Mucosa of descending colon (tissue), 3 donors: ENCODE data around the gene CCS. TPM values are rescaled to one million over a fixed set of nuclear protein-coding genes. Genes with fewer than 3 reads are reported as not detected.

ENCODE experiments used
- ATAC-seq: fragments of 200-7000 bp; cut with Tn5 transposase; one replicate; pipeline ENCODE4 v1.9.1; 2020; ENCODE audit warnings: mild to moderate bottlenecking, moderate library complexity
- DNase-seq, 3 donors: peaks; one replicate each; pipeline ENCODE4 v3.0.0-alpha.2; 2020
- H3K36me3 ChIP-seq: fragments of 200-600 bp; one replicate; pipeline ENCODE4 v1.8.0; 2021; ENCODE audit warnings: low read depth, mild to moderate bottlenecking
- H3K4me1 ChIP-seq: fragments of 200-600 bp; one replicate; pipeline ENCODE4 v1.8.0; 2021; ENCODE audit warnings: low read depth, mild to moderate bottlenecking
- H3K4me3 ChIP-seq: fragments of 200-600 bp; one replicate; pipeline ENCODE4 v1.8.0; 2021; ENCODE audit warnings: mild to moderate bottlenecking
- H3K9me3 ChIP-seq: fragments of 200-600 bp; one replicate; pipeline ENCODE4 v1.8.0; 2021; ENCODE audit warnings: mild to moderate bottlenecking
- intact Hi-C, 2 donors: fragments of 100-400 bp; cut with DNase I in 1 of 2; cut with micrococcal nuclease in 1 of 2; formaldehyde crosslinking; loops; one replicate each; pipeline versions ENCODE4 v1.11.0 to v1.11.1; 2022; cut with DNase I, micrococcal nuclease
- total RNA-seq, 3 donors: library from RNA; stranded (reverse); fragmentation: NEBNext Ultra II Directional in 2 of 3; extraction: Animal tissue kit (Norgen Biotek cat#: 25700) in 2 of 3; gene quantifications; one replicate each; pipeline versions ENCODE4 v1.2.1 to v1.2.4, GENCODE V29; 2021 to 2023
- TF ChIP-seq, protein P1 (sequence below): fragments of 200-600 bp; IDR thresholded peaks from one replicate; pipeline ENCODE4 v1.8.0; 2022; ENCODE audit warnings: antibody characterized with exemption, mild to moderate bottlenecking
- donor health status: DM: no; HTN: no; CAD: no; lungs with moderate emphysema.
- donor health status: DM: no; HTN: no; CAD: no.
- donor health status: DM: no; HTN: yes; CAD: no.

Gene CCS
- total RNA-seq, 3 donors from 2014 or later: 34.9 to 50.7 (median 42.2) TPM

DNA sequence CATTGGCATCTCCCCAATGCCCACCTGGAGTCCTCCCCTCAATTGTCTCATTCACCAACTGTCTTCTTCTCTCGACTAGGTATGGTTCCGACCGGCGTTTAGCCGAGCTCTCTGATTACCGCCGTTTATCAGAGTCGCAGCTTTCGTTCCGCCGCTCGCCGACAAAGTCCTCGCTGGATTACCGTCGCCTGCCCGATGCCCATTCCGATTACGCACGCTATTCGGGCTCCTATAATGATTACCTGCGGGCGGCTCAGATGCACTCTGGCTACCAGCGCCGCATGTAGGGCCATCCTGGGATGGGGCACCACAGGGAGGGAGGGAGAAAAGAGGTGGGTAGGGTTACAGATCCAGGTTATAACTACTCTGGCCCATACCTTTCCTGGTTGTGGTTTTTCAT, 33.4 kb downstream of the CCS start:
- Histone ChIP-seq H3K4me3 (no peak overlapping the region), H3K4me1 (peaks cover 20% of the 10 kb centered on the region), H3K9me3 (no peaks in the 10 kb centered on the region), H3K36me3 (peaks cover 25% of the 10 kb centered on the region)
- DNase-seq (no peak), ATAC-seq (no peak)
- TF ChIP-seq, protein P1, sequence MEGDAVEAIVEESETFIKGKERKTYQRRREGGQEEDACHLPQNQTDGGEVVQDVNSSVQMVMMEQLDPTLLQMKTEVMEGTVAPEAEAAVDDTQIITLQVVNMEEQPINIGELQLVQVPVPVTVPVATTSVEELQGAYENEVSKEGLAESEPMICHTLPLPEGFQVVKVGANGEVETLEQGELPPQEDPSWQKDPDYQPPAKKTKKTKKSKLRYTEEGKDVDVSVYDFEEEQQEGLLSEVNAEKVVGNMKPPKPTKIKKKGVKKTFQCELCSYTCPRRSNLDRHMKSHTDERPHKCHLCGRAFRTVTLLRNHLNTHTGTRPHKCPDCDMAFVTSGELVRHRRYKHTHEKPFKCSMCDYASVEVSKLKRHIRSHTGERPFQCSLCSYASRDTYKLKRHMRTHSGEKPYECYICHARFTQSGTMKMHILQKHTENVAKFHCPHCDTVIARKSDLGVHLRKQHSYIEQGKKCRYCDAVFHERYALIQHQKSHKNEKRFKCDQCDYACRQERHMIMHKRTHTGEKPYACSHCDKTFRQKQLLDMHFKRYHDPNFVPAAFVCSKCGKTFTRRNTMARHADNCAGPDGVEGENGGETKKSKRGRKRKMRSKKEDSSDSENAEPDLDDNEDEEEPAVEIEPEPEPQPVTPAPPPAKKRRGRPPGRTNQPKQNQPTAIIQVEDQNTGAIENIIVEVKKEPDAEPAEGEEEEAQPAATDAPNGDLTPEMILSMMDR: no peak
- intact Hi-C loops: no loop called here

DNA sequence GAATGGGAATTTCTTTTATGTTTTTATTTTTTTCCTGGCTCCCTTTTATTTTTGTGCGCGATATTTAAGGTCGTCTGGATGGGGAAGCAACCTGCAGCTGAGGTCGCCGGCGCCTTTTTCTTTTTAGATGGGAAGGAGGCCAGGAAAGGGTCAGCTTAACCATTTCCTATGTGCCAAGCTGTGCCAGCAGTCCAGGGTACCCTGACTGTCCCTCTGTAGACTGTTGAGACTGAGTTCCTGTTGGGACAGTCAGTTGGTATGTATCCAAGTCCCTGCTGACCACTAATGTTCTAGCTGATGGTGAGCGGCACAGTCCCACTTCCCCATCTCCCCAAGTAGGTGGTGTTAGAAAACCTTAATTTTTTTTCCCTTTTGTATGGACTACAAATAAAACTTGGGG, 33.9 kb downstream of the CCS start:
- Histone ChIP-seq H3K36me3 (peaks cover 25% of the 10 kb centered on the region), H3K9me3 (no peaks in the 10 kb centered on the region), H3K4me3 (no peak overlapping the region), H3K4me1 (peaks cover 16% of the 10 kb centered on the region)
- TF ChIP-seq, protein P1: no peak
- ATAC-seq (no peak), DNase-seq (no peak)
- intact Hi-C loops: no loop called here

DNA sequence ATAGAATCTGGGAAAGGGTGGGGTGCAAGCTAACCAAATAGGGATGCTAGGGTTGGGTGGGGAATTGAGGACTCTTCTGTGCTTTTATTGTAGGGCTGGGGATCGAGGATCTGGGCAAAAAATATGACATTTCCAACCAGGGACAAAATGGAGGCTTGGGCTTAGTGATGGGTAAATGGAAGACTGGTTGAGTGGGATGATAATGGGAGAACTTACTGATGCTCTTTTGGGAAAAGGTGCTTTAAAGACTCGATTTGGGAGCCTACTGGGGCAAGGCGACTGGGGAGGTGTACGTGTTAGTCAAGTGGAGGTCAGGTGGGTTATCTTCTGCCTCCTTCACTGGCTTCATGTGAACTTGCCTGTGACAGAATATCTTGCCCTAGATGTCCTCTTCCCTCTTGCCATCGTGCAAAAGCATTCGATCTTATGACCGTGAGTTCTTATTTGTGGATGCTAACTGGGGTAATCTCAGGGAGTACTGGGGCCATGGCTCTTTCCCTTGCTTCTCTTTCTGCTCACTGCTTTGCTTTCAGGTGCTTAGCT, 35.1 kb downstream of the CCS start:
- TF ChIP-seq, protein P1: no peak
- no peaks in the 10 kb centered on the region for H3K9me3 ChIP-seq
- peaks cover 25% of the 10 kb centered on the region for H3K36me3 ChIP-seq
- DNase-seq (no peak), ATAC-seq (no peak)
- H3K4me1 ChIP-seq: peaks cover 5% of the 10 kb centered on the region
- no peak overlapping the region for H3K4me3 ChIP-seq
- intact Hi-C loops: no loop called here

DNA sequence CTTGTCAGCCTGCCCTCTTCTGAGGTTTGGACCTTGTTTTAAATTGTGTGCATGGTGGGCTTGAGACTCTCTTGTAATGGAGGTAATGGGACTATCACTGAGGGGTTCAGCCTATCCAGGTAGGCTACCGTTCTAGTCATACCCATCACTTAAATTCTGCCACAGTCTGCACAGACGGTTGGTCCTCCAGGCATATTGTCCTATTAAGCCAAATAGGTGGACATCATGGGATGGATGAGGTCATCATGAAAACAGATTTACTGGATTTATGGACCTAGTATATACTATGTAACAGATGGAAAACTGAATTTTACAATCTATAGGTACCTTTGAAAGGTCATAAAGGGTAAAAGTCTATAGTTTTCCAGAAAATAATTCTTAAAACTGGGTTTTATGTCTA, 36.4 kb downstream of the CCS start:
- Histone ChIP-seq H3K36me3 (peaks cover 24% of the 10 kb centered on the region), H3K4me1 (no peaks in the 10 kb centered on the region), H3K9me3 (no peaks in the 10 kb centered on the region), H3K4me3 (no peak overlapping the region)
- ATAC-seq (no peak), DNase-seq (no peak)
- TF ChIP-seq, protein P1: no peak
- intact Hi-C loops: no loop called here

DNA sequence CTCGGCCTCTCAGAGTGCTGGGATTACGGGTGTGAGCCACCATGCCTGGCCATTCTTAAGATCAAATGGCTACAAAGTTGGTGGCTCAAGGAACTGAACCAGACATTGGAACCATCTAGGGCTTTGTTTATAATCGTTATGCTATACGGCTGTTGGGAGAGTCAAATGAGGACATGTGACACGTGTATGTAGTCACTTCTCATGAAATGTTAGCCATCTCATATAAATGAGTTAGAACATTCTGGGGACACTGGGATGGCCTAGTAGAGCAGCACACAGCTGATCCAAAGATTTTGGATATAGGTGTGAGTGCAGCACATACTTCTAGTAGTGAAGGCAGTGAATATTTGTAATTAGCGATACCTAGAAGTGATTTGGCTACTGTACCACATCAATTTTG, 38.9 kb downstream of the CCS start:
- intact Hi-C loops: no loop called here
- no peak for DNase-seq

More for the DNA sequence above, 38.9 kb downstream of the CCS start:
- H3K36me3 ChIP-seq: peaks cover 3% of the 10 kb centered on the region
- peaks cover under 1% of the 10 kb centered on the region for H3K4me1 ChIP-seq
- no peak overlapping the region for H3K4me3 ChIP-seq
- no peaks in the 10 kb centered on the region for H3K9me3 ChIP-seq
- ATAC-seq: no peak
- TF ChIP-seq, protein P1: no peak
